HL-60 (cell line): ENCODE data around the gene RTTN.

ENCODE experiments used
- POLR2AphosphoS5 ChIP-seq: IDR thresholded peaks from 2 replicates; pipeline ENCODE4 v1.6.1; 2012; ENCODE audit warnings: low read depth
- SPI1 ChIP-seq: IDR thresholded peaks from 2 replicates; pipeline ENCODE4 v1.6.1; 2012; ENCODE audit warnings: low read depth, mild to moderate bottlenecking, borderline replicate concordance
- TF ChIP-seq, protein P1 (sequence below): IDR thresholded peaks from one replicate; pipeline ENCODE4 v1.5.1; 2011; ENCODE audit warnings: low read length, control low read depth, inconsistent platforms; ENCODE audit not compliant: insufficient read depth
- TF ChIP-seq, protein P2 (sequence below): IDR thresholded peaks from 2 replicates; pipeline ENCODE4 v1.6.1; 2012; ENCODE audit warnings: low read depth; ENCODE audit not compliant: insufficient replicate concordance

DNA sequence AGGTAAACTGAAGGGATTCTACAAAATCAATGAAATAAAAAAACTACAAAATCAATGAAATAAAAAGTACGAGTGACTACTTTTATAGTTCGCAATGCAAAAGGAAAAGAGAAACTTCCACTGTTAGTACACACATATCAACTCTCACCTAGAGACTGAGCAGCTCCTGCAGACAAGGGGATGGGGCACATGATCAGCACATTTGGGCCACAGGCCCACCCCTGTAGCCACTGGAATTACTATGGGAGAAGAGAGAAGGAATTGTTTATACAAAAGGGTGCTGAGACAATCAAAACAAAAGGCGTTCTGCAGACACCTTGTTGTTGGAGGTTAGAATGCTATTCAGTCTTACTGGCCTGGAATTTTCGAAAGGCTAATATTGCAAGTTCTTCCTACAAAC, 223.1 kb downstream of the RTTN start:
- TF ChIP-seq, protein P1, sequence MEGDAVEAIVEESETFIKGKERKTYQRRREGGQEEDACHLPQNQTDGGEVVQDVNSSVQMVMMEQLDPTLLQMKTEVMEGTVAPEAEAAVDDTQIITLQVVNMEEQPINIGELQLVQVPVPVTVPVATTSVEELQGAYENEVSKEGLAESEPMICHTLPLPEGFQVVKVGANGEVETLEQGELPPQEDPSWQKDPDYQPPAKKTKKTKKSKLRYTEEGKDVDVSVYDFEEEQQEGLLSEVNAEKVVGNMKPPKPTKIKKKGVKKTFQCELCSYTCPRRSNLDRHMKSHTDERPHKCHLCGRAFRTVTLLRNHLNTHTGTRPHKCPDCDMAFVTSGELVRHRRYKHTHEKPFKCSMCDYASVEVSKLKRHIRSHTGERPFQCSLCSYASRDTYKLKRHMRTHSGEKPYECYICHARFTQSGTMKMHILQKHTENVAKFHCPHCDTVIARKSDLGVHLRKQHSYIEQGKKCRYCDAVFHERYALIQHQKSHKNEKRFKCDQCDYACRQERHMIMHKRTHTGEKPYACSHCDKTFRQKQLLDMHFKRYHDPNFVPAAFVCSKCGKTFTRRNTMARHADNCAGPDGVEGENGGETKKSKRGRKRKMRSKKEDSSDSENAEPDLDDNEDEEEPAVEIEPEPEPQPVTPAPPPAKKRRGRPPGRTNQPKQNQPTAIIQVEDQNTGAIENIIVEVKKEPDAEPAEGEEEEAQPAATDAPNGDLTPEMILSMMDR, result no peak
- TF ChIP-seq POLR2AphosphoS5 (no peak), SPI1 (no peak)
- TF ChIP-seq, protein P2, sequence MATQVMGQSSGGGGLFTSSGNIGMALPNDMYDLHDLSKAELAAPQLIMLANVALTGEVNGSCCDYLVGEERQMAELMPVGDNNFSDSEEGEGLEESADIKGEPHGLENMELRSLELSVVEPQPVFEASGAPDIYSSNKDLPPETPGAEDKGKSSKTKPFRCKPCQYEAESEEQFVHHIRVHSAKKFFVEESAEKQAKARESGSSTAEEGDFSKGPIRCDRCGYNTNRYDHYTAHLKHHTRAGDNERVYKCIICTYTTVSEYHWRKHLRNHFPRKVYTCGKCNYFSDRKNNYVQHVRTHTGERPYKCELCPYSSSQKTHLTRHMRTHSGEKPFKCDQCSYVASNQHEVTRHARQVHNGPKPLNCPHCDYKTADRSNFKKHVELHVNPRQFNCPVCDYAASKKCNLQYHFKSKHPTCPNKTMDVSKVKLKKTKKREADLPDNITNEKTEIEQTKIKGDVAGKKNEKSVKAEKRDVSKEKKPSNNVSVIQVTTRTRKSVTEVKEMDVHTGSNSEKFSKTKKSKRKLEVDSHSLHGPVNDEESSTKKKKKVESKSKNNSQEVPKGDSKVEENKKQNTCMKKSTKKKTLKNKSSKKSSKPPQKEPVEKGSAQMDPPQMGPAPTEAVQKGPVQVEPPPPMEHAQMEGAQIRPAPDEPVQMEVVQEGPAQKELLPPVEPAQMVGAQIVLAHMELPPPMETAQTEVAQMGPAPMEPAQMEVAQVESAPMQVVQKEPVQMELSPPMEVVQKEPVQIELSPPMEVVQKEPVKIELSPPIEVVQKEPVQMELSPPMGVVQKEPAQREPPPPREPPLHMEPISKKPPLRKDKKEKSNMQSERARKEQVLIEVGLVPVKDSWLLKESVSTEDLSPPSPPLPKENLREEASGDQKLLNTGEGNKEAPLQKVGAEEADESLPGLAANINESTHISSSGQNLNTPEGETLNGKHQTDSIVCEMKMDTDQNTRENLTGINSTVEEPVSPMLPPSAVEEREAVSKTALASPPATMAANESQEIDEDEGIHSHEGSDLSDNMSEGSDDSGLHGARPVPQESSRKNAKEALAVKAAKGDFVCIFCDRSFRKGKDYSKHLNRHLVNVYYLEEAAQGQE, result no peak
